HCT116 (cell line): Measurements from ENCODE around the gene TNFRSF17. TPM values are rescaled to one million over a fixed set of nuclear protein-coding genes. Genes with fewer than 3 reads are reported as not detected.

Experiments used
- ATAC-seq: fragments of 200-7000 bp; cut with Tn5 transposase; 2 replicates; pipeline ENCODE4 v1.9.1; 2020; ENCODE audit warnings: mild to moderate bottlenecking, moderate library complexity
- BruUV-seq: library from RNA; stranded (reverse); fragments of 400-500 nt; replicated peaks from 2 replicates; lab custom pipeline; 2021; lab: Mats Ljungman, UMichigan
- CTCF ChIA-PET: fragments of 300-600 bp; sonication (Branson Sonifier 250); formaldehyde crosslinking; loops from one replicate; lab custom pipeline; 2021; ENCODE audit warnings: antibody characterized with exemption; lab: Charles Lee
- POLR2A ChIA-PET: fragments of 300-600, 350-600 bp; sonication (Branson Sonifier 250); formaldehyde crosslinking; loops from one replicate; lab custom pipeline; 2021; ENCODE audit warnings: antibody characterized with exemption; lab: Charles Lee
- RAD21 ChIA-PET, 2 experiments: fragments of 300-600 bp; sonication (Branson Sonifier 250); formaldehyde crosslinking; loops; one replicate each; lab custom pipeline; 2023; ENCODE audit warnings: low total read pairs in 2 of 2; ENCODE audit not compliant: uncharacterized antibody in 2 of 2, unreplicated experiment in 2 of 2, low non-redundant PET in 1 of 2; lab: Charles Lee
- DNase-seq: peaks from one replicate; pipeline ENCODE4 v3.0.0-alpha.2; 2010; ENCODE audit warnings: low read depth, low spot score
- H2AFZ ChIP-seq: fragments of 200-600 bp; shearing (Covaris generic), sonication (generic); 2 replicates; pipeline ENCODE4 v1.6.1; 2017; ENCODE audit warnings: low read depth, mixed run types, mixed read lengths, antibody characterized with exemption, low read length; ENCODE audit not compliant: poor library complexity, severe bottlenecking
- H3K27ac ChIP-seq: 2 replicates; pipeline ENCODE4 v1.5.1; 2012; ENCODE audit warnings: low read depth, low read length
- H3K27me3 ChIP-seq: fragments of 200-600 bp; sonication (generic); 2 replicates; pipeline ENCODE4 v1.6.1; 2016; ENCODE audit warnings: mixed run types, low read length, mixed read lengths; ENCODE audit not compliant: insufficient read depth
- H3K36me3 ChIP-seq, 2 experiments: fragments of 200-500 bp in 1 of 2; fragments of 200-600 bp in 1 of 2; sonication (Bioruptor generic) in 1 of 2; sonication (generic) in 1 of 2; 2 replicates each; pipeline versions ENCODE4 v1.5.1 to v1.6.1; 2014 to 2016; ENCODE audit warnings: low read length in 2 of 2, inconsistent platforms in 1 of 2, mixed read lengths in 1 of 2, mixed run types in 1 of 2; ENCODE audit not compliant: insufficient read depth in 2 of 2, control insufficient read depth in 1 of 2
- H3K4me1 ChIP-seq, 2 experiments: fragments of 200-600 bp in 1 of 2; sonication (generic) in 1 of 2; 2 replicates each; pipeline versions ENCODE4 v1.5.1 to v1.6.1; 2012 to 2017; ENCODE audit warnings: low read length in 2 of 2, inconsistent platforms in 1 of 2, mild to moderate bottlenecking in 1 of 2, mixed read lengths in 1 of 2, mixed run types in 1 of 2, moderate library complexity in 1 of 2; ENCODE audit not compliant: insufficient read depth in 2 of 2, control insufficient read depth in 1 of 2
- H3K4me2 ChIP-seq: fragments of 200-600 bp; sonication (generic); 2 replicates; pipeline ENCODE4 v1.6.1; 2017; ENCODE audit warnings: mixed run types, low read length, mixed read lengths
- H3K4me3 ChIP-seq, 2 experiments: fragments of 200-600 bp in 1 of 2; sonication (generic) in 1 of 2; replicated peaks in 1 of 2; 2 replicates each; pipeline ENCODE4 v1.5.1; 2011 to 2016; ENCODE audit warnings: low read length in 2 of 2, control low read depth in 1 of 2, low read depth in 1 of 2, mild to moderate bottlenecking in 1 of 2, mixed read lengths in 1 of 2, mixed run types in 1 of 2
- H3K79me2 ChIP-seq: fragments of 200-600 bp; sonication (generic); 2 replicates; pipeline ENCODE4 v1.6.1; 2017; ENCODE audit warnings: mild to moderate bottlenecking, mixed run types, low read length, moderate library complexity, mixed read lengths; ENCODE audit not compliant: insufficient read depth
- H3K9ac ChIP-seq: fragments of 200-600 bp; sonication (generic); 2 replicates; pipeline ENCODE4 v1.6.1; 2016; ENCODE audit warnings: low read length, mixed read lengths
- H3K9me2 ChIP-seq: fragments of 200-600 bp; sonication (generic), shearing (Covaris generic); 2 replicates; pipeline ENCODE4 v1.6.1; 2017; ENCODE audit warnings: mixed run types, mild to moderate bottlenecking, moderate library complexity; ENCODE audit not compliant: insufficient read depth
- H3K9me3 ChIP-seq, 2 experiments: fragments of 200-500 bp in 1 of 2; fragments of 200-600 bp in 1 of 2; sonication (Bioruptor generic) in 1 of 2; sonication (generic) in 1 of 2; 2 replicates each; pipeline ENCODE4 v1.6.1; 2014 to 2017; ENCODE audit warnings: low read length in 2 of 2, mixed read lengths in 2 of 2, inconsistent platforms in 1 of 2, low read depth in 1 of 2, mild to moderate bottlenecking in 1 of 2, mixed run types in 1 of 2, moderate library complexity in 1 of 2; ENCODE audit not compliant: control insufficient read depth in 1 of 2, insufficient read depth in 1 of 2
- H4K20me1 ChIP-seq: fragments of 200-600 bp; sonication (generic), shearing (Covaris generic); 2 replicates; pipeline ENCODE4 v1.6.1; 2017; ENCODE audit warnings: mixed run types, mild to moderate bottlenecking, moderate library complexity; ENCODE audit not compliant: insufficient read depth
- ELF1 ChIP-seq: IDR thresholded peaks from 2 replicates; pipeline ENCODE4 v1.6.1; 2012; ENCODE audit warnings: low read depth, borderline replicate concordance
- EZH2 ChIP-seq: fragments of 200-600 bp; sonication (generic); IDR thresholded peaks from 2 replicates; pipeline ENCODE4 v1.6.1; 2017; ENCODE audit warnings: antibody characterized with exemption, mixed run types
- JUND ChIP-seq: IDR thresholded peaks from 2 replicates; pipeline ENCODE4 v1.6.1; 2012
- POLR2A ChIP-seq: IDR thresholded peaks from 2 replicates; pipeline ENCODE4 v1.7.0; 2011; ENCODE audit warnings: borderline replicate concordance; ENCODE audit not compliant: insufficient read depth, insufficient read length; ENCODE audit errors: extremely low read depth
- POLR2AphosphoS5 ChIP-seq: IDR thresholded peaks from 2 replicates; pipeline ENCODE4 v1.6.1; 2011; ENCODE audit warnings: mild to moderate bottlenecking, low read depth, low read length, moderate library complexity
- SP1 ChIP-seq: IDR thresholded peaks from 2 replicates; pipeline ENCODE4 v1.6.1; 2012; ENCODE audit warnings: low read depth
- ZFX ChIP-seq: fragments of 450-650 bp; IDR thresholded peaks from 2 replicates; pipeline ENCODE4 v1.6.1; 2017
- intact Hi-C: fragments of 100-400 bp; cut with micrococcal nuclease; formaldehyde crosslinking; loops from 2 replicates; pipeline ENCODE4 v1.10.0; 2022
- total RNA-seq: library from RNA; stranded (reverse); gene quantifications from one replicate; pipeline ENCODE4 v1.2.1, GENCODE V29; 2021; ENCODE audit not compliant: unreplicated experiment
- TF ChIP-seq, protein P1 (sequence below), 3 experiments: fragments of 200-600 bp in 1 of 3; sonication (generic) in 1 of 3; IDR thresholded peaks in 2 of 3; conservative IDR thresholded peaks in 1 of 3; 2 replicates each; pipeline ENCODE4 v1.5.1; 2012 to 2017; ENCODE audit warnings: low read depth in 2 of 3, low read length in 2 of 3, antibody characterized with exemption in 1 of 3, borderline replicate concordance in 1 of 3, control low read depth in 1 of 3, mild to moderate bottlenecking in 1 of 3, mixed read lengths in 1 of 3, mixed run types in 1 of 3, moderate library complexity in 1 of 3; ENCODE audit not compliant: insufficient read depth in 1 of 3
- TF ChIP-seq, protein P2 (sequence below): IDR thresholded peaks from 2 replicates; pipeline ENCODE4 v1.6.1; 2011; ENCODE audit warnings: mild to moderate bottlenecking, low read length, moderate library complexity; ENCODE audit not compliant: insufficient replicate concordance; ENCODE audit errors: extremely low read depth

The TNFRSF17 gene
- total RNA-seq, 1 experiment from 2014 or later = not detected

DNA sequence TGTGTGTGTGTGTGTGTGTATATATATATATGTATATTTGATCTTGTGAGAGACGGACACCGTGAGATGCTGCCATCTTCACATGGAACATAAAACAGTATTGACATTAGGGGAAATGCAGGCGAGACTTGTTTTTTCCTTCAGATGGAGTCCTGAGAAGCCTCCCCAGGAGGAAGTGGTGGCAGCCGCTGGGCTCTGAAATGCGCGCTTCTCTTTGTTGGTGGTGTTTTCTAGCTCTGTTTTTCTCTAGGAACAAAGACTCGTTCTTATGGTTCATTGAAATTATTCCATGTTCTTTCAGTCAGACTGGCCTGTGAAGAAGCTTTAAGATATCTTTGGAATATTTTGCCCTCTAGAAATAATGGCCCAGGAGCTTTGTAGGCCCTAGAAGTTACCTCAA is 44.5 kb downstream of the TNFRSF17 start:
- CTCF ChIA-PET = no interaction called here
- Histone ChIP-seq H3K27me3 (no peaks in the 10 kb centered on the region), H4K20me1 (no peaks in the 10 kb centered on the region), H3K9ac (no peak overlapping the region), H3K27ac (no peak overlapping the region), H2AFZ (no peak overlapping the region), H3K4me3 (no peak overlapping the region), H3K9me2 (no peaks in the 10 kb centered on the region), H3K79me2 (no peaks in the 10 kb centered on the region), H3K9me3 (no peaks in the 10 kb centered on the region), H3K4me1 (no peaks in the 10 kb centered on the region), H3K4me2 (no peak overlapping the region), H3K36me3 (no peaks in the 10 kb centered on the region)
- DNase-seq (no peak), ATAC-seq (no peak)
- BruUV-seq = no TSS peak
- POLR2A ChIA-PET = no interaction called here
- intact Hi-C loops = no loop called here
- RAD21 ChIA-PET = no interaction called here
- TF ChIP-seq, protein P1, sequence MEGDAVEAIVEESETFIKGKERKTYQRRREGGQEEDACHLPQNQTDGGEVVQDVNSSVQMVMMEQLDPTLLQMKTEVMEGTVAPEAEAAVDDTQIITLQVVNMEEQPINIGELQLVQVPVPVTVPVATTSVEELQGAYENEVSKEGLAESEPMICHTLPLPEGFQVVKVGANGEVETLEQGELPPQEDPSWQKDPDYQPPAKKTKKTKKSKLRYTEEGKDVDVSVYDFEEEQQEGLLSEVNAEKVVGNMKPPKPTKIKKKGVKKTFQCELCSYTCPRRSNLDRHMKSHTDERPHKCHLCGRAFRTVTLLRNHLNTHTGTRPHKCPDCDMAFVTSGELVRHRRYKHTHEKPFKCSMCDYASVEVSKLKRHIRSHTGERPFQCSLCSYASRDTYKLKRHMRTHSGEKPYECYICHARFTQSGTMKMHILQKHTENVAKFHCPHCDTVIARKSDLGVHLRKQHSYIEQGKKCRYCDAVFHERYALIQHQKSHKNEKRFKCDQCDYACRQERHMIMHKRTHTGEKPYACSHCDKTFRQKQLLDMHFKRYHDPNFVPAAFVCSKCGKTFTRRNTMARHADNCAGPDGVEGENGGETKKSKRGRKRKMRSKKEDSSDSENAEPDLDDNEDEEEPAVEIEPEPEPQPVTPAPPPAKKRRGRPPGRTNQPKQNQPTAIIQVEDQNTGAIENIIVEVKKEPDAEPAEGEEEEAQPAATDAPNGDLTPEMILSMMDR (IDR thresholded peaks at IDR 0.05 in 2 of 3, conservative IDR thresholded peaks at IDR 0.05 in 1 of 3; ENCODE audit: borderline replicate concordance in 1 of 3, insufficient read depth in 1 of 3, low read depth in 2 of 3, low read length in 2 of 3) = no peak
- TF ChIP-seq EZH2 = no peak
- no peak for TF ChIP-seq POLR2A
- TF ChIP-seq POLR2AphosphoS5 = no peak
- TF ChIP-seq ELF1 = no peak
- TF ChIP-seq JUND = no peak
- TF ChIP-seq, protein P2, sequence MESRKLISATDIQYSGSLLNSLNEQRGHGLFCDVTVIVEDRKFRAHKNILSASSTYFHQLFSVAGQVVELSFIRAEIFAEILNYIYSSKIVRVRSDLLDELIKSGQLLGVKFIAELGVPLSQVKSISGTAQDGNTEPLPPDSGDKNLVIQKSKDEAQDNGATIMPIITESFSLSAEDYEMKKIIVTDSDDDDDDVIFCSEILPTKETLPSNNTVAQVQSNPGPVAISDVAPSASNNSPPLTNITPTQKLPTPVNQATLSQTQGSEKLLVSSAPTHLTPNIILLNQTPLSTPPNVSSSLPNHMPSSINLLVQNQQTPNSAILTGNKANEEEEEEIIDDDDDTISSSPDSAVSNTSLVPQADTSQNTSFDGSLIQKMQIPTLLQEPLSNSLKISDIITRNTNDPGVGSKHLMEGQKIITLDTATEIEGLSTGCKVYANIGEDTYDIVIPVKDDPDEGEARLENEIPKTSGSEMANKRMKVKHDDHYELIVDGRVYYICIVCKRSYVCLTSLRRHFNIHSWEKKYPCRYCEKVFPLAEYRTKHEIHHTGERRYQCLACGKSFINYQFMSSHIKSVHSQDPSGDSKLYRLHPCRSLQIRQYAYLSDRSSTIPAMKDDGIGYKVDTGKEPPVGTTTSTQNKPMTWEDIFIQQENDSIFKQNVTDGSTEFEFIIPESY = no peak
- TF ChIP-seq SP1 = no peak
- no peak for TF ChIP-seq ZFX
